Measurements from ENCODE around the gene SYNC.

DNA sequence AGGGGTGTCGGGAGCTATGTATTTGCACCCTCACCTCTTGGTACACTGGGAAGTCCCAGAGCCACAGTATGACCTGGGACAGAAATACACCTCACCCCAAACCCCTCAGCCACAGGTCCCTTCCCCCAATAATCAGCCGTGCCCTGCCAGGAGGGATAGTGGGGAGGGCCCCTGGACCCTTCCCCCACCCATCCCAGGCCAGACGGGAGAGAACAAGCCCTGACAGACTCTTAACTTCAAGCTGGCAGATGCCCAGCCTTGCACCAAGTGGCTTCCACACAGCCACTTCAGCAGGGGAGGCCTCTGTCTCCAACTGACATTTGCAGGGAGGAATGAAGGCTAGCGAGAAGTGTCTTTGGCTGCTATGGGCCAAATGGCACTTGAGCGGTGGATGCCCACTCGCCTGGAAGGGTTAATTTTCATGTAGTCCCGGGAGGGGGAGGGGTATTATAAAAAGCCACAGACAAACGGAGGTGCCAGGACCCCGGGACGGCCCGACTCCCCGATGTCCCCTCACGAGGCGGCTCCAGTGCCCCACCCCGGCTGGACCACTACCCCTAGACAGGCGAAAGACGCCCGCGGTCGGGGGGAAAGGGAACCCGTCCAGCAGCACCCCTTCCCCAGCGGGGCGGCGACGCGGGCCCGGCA lies 495 bp downstream of the SYNC start:
- TF ChIP-seq, protein P1, sequence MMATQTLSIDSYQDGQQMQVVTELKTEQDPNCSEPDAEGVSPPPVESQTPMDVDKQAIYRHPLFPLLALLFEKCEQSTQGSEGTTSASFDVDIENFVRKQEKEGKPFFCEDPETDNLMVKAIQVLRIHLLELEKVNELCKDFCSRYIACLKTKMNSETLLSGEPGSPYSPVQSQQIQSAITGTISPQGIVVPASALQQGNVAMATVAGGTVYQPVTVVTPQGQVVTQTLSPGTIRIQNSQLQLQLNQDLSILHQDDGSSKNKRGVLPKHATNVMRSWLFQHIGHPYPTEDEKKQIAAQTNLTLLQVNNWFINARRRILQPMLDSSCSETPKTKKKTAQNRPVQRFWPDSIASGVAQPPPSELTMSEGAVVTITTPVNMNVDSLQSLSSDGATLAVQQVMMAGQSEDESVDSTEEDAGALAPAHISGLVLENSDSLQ (IDR thresholded peaks at IDR 0.05), result no peak
- TF ChIP-seq SP1 (IDR thresholded peaks at IDR 0.05) (no peak), FOXK2 (IDR thresholded peaks at IDR 0.05) (no peak), ARNT (IDR thresholded peaks at IDR 0.05) (no peak), SUZ12 (IDR thresholded peaks at IDR 0.05) (no peak), LEF1 (IDR thresholded peaks at IDR 0.05; ENCODE audit: borderline replicate concordance) (no peak), FOXA1 (IDR thresholded peaks at IDR 0.05) (no peak), BHLHE40 (IDR thresholded peaks at IDR 0.05; ENCODE audit: borderline replicate concordance) (no peak), ZNF384 (IDR thresholded peaks at IDR 0.05) (no peak), CTBP1 (IDR thresholded peaks at IDR 0.05; ENCODE audit: borderline replicate concordance) (no peak)

All from HEK293T (cell line).